Endothelial cell (in vitro differentiated cells): ENCODE results near the gene SVIL. TPM values are rescaled to one million over a fixed set of nuclear protein-coding genes. Genes with fewer than 3 reads are reported as not detected.

Source experiments
- DNase-seq: peaks from one replicate; pipeline ENCODE4 v3.0.0; 2021; ENCODE audit warnings: low spot score
- H3K27ac Mint-ChIP-seq: one replicate; pipeline ENCODE4 v1.8.0; 2021; ENCODE audit warnings: mixed read lengths, inconsistent platforms; ENCODE audit not compliant: unreplicated experiment
- H3K27me3 Mint-ChIP-seq: one replicate; pipeline ENCODE4 v1.8.0; 2021; ENCODE audit warnings: mild to moderate bottlenecking, moderate library complexity, mixed read lengths, inconsistent platforms; ENCODE audit not compliant: unreplicated experiment
- H3K36me3 Mint-ChIP-seq: one replicate; pipeline ENCODE4 v1.8.0; 2021; ENCODE audit warnings: mild to moderate bottlenecking, low read depth, mixed read lengths, inconsistent platforms; ENCODE audit not compliant: unreplicated experiment
- H3K4me1 Mint-ChIP-seq: one replicate; pipeline ENCODE4 v1.8.0; 2021; ENCODE audit warnings: mild to moderate bottlenecking, mixed read lengths, inconsistent platforms; ENCODE audit not compliant: unreplicated experiment
- H3K4me3 Mint-ChIP-seq: one replicate; pipeline ENCODE4 v1.8.0; 2021; ENCODE audit warnings: mild to moderate bottlenecking, mixed read lengths, inconsistent platforms; ENCODE audit not compliant: unreplicated experiment
- H3K9me3 Mint-ChIP-seq: one replicate; pipeline ENCODE4 v1.8.0; 2021; ENCODE audit warnings: mixed read lengths, inconsistent platforms; ENCODE audit not compliant: unreplicated experiment
- total RNA-seq: library from RNA; stranded (reverse); fragmentation: NEBNext Ultra II Directional; extraction: Animal tissue kit (Norgen Biotek cat#: 25700); gene quantifications from one replicate; pipeline ENCODE4 v1.2.1, GENCODE V29; 2021; ENCODE audit not compliant: unreplicated experiment
- TF ChIP-seq, protein P1 (sequence below): fragments of 200-600 bp; sonication (generic); IDR thresholded peaks from one replicate; pipeline ENCODE4 v1.5.0; 2021; ENCODE audit warnings: antibody characterized with exemption; ENCODE audit not compliant: unreplicated experiment

SVIL gene
- total RNA-seq, 1 donor from 2014 or later = 125 TPM

- Mint-ChIP-seq H3K9me3 (peaks cover 13% of the 10 kb centered on the region), H3K27me3 (peaks cover 8% of the 10 kb centered on the region), H3K36me3 (peaks cover 46% of the 10 kb centered on the region), H3K4me1 (peaks cover 36% of the 10 kb centered on the region), H3K4me3 (peak overlapping the region; percentile 83), H3K27ac (peak overlapping the region; percentile 53)
- TF ChIP-seq, protein P1, sequence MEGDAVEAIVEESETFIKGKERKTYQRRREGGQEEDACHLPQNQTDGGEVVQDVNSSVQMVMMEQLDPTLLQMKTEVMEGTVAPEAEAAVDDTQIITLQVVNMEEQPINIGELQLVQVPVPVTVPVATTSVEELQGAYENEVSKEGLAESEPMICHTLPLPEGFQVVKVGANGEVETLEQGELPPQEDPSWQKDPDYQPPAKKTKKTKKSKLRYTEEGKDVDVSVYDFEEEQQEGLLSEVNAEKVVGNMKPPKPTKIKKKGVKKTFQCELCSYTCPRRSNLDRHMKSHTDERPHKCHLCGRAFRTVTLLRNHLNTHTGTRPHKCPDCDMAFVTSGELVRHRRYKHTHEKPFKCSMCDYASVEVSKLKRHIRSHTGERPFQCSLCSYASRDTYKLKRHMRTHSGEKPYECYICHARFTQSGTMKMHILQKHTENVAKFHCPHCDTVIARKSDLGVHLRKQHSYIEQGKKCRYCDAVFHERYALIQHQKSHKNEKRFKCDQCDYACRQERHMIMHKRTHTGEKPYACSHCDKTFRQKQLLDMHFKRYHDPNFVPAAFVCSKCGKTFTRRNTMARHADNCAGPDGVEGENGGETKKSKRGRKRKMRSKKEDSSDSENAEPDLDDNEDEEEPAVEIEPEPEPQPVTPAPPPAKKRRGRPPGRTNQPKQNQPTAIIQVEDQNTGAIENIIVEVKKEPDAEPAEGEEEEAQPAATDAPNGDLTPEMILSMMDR = no peak
- no peak for DNase-seq
These were observed 23.0 kb upstream of the SVIL start for GRCh38 chr10:29657719-29658274.

DNA sequence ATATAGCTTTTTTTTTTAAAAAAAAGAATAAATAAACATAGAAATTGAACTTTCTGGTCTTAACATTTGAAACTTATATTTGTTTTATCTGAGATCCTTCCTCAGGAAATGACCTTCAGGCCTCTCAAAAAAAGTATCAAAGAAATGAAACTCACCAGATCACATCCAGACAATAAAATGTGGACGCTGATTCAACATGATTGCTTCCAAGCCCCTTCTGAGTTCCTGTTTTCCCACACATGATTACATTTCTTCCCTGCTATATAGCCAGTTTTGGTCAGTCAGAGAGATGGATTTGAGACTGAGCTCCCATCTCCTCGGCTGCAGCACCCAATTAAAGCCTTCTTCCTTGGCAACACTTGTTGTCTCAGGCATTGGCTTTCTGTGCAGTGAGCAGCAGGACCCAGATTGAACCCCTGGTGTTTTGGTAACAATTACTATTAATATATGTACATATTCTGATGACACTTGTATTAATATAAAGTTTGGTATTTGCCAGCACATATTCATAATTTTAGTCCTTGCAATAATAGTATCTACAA is 21.8 kb upstream of the SVIL start:
- TF ChIP-seq, protein P1 = no peak
- peaks cover 11% of the 10 kb centered on the region for H3K27me3 Mint-ChIP-seq
- H3K9me3 Mint-ChIP-seq = peaks cover 13% of the 10 kb centered on the region
- H3K4me1 Mint-ChIP-seq = peaks cover 33% of the 10 kb centered on the region
- DNase-seq = no peak
- peaks cover 53% of the 10 kb centered on the region for H3K36me3 Mint-ChIP-seq
- H3K27ac Mint-ChIP-seq = no peak overlapping the region
- peak overlapping the region; percentile 80 for H3K4me3 Mint-ChIP-seq

GRCh38 chr10:29652192-29652591 is 17.4 kb upstream of the SVIL start:
- TF ChIP-seq, protein P1 = no peak
- Mint-ChIP-seq H3K4me3 (peak overlapping the region; percentile 1), H3K4me1 (peaks cover 18% of the 10 kb centered on the region), H3K27ac (no peak overlapping the region), H3K27me3 (peaks cover 4% of the 10 kb centered on the region), H3K9me3 (peaks cover 4% of the 10 kb centered on the region), H3K36me3 (peaks cover 45% of the 10 kb centered on the region)
- no peak for DNase-seq

DNA sequence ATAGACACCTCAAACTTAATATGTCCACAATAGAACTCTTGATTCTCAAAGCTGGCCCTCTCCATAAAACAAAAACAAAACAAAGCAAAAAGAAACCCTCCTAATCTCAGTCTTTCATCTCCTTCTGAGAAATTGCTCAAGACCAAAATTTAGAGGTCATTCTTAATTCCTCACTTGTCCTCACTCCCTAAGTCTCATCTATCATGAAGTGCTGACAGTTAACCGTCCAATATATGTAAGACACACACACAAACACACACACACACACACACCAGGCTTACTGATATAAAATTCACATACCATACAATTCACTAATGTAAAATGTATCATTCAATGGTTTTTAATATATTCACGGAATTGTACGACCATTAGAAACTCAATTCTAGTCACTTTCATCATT is 17.0 kb upstream of the SVIL start:
- no peak for DNase-seq
- H3K36me3 Mint-ChIP-seq = peaks cover 41% of the 10 kb centered on the region
- H3K4me1 Mint-ChIP-seq = peaks cover 18% of the 10 kb centered on the region
- H3K27me3 Mint-ChIP-seq = peaks cover 4% of the 10 kb centered on the region
- TF ChIP-seq, protein P1 = no peak
- peak overlapping the region; percentile 57 for H3K4me3 Mint-ChIP-seq
- peak overlapping the region; percentile 11 for H3K27ac Mint-ChIP-seq
- peaks cover 3% of the 10 kb centered on the region for H3K9me3 Mint-ChIP-seq

DNA sequence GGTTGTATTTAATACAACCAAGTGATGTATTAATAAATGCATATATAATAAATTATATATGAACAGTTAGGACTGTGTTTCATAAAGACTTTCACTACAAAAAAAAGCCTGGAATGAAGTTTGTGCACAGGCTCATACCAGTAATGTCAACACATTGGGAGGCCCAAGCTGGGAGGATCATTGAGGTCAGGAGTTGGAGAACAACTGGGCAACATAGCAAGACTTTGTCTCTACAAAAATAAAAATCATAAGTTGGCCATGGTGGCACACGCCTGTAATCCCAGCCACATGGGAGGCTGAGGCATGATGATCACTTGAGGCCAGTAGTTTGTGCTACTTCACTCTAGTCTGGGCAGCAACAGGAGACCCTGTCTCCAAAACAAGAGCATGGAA is 15.8 kb upstream of the SVIL start:
- no peak for DNase-seq
- TF ChIP-seq, protein P1 = no peak
- H3K9me3 Mint-ChIP-seq = no peaks in the 10 kb centered on the region
- H3K27ac Mint-ChIP-seq = no peak overlapping the region
- no peak overlapping the region for H3K4me3 Mint-ChIP-seq
- peaks cover 18% of the 10 kb centered on the region for H3K4me1 Mint-ChIP-seq
- peaks cover 28% of the 10 kb centered on the region for H3K36me3 Mint-ChIP-seq
- H3K27me3 Mint-ChIP-seq = peaks cover 4% of the 10 kb centered on the region
